NCI-H2227 (cell line): ENCODE measurements around the gene CMPK1.
"Not testable (repeated sequence)": the region's sequence is repeated elsewhere in the genome, so short reads cannot be mapped to it uniquely, and the experiment has no call there.

Experiments used
- DNase-seq: peaks from one replicate; lab custom pipeline; 2025; ENCODE audit not compliant: unreplicated experiment; lab: John Stamatoyannopoulos, UW

The CMPK1 gene

DNA sequence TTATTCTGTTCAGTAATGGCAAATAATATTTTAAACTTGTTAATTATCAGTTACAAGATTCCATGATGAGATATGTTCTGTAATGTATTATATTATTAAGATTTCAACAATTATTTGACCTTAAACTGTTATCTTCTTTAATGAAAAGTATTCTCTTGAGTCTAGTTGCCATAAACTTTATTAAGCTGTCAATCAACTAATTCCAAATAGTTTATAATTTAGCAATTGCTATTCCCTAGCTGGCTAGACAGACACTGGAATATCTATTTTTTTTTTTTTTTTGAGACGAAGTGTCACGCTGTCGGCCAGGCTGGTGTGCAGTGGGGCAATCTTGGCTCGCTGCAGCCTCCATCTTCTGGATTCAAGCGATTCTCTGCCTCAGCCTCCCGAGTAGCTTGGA, 3.8 kb downstream of the CMPK1 start:
- no peak for DNase-seq

- no peak for DNase-seq
These were observed 4.9 kb downstream of the CMPK1 start for GRCh38 chr1:47338249-47339077.

DNA sequence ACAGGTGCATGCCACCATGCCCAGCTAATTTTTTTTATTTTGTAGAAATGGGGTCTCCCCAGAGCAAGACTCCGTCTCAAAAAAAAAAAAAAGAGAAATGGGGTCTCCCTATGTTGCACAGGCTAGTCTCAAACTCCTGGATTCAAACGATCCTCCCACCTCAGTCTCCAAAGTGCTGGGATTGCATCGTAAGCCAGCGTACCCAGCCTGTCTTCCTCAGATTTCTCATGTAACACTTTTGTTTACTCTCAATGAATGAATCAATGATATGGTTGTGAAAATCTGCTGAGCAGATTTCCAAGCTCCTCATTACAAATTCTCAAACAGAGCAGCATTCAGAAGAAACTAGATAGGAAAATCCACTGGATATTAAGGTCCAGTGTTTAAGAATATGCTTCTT, 6.6 kb downstream of the CMPK1 start:
- no peak for DNase-seq

DNA sequence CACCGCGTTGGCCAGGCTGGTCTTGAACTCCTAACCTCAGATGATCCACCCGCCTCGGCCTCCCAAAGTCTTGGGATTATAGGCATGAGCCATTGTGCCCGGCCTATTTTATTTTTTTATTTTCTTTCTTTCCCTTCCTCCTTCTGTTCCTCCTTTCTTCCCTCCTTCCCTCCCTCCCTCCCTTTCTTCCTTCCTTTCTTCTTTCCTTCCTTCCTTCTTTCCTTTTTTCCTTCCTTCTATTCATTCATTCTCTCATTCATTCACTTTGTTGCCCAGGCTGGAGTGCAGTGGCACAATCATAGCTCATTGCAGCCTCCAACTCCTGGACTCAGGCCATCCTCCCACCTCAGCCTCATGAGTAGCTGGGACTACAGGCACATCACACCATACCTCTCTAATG, 13.4 kb downstream of the CMPK1 start:
- not testable (repeated sequence) for DNase-seq

- no peak for DNase-seq
These were observed 14.1 kb downstream of the CMPK1 start for GRCh38 chr1:47347735-47348134.

DNA sequence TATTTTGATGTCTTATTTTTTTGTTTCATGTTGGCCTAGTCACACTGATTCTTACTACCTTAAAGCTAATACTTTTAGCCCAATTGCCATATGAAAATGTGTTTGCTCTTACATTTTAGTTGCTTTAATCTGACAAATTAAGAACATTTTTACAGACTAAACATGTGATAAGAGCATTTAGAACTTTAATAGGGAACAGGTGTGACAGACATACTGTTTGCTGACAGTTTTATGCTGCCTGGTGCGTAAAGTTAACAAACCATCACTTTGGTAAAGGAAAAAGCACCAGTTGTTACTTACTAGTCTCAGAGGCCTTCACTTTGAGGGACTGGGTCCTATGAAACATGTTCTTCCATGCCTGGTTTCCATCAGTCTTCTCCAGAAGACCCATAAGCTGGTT, 14.7 kb downstream of the CMPK1 start:
- DNase-seq, result no peak

DNA sequence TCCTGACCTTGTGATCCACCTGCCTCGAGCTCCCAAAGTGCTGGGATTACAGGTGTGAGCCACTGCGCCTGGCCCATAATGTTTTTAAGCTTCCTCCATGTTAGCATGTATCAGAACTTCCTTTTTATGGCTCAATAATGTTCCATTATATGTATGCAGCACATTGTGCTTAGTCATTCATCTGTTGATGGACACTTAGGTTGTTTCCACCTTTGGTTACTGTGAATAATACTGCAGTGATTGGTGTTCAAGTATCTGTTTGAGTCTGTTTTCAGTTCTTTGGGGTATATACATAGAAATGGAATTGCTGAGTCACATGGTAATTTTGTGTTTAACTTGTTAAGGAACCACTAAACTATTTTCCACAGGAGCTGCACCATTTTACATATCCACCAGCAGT, 17.7 kb downstream of the CMPK1 start:
- DNase-seq, result no peak

- no peak for DNase-seq
These were observed 27.8 kb downstream of the CMPK1 start for GRCh38 chr1:47361380-47361779.

DNA sequence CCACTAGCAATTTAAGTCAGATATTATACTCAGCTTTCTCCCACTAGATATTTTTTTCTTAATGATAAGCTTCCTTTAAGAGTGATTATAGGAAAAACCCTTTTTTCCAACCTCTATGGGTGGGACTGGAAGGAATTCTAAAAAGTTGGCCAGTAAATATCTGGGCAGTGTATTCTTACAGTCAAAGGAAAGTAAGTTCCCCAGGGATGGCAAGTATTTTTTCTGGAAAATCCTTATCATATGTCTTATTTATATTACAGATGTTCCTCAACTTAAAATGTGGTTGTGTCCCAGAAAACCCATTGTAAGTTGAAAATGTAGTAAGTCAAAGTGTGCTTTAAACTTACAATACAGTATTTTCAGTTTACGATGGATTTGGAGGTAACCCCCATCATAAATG, 29.2 kb downstream of the CMPK1 start:
- no peak for DNase-seq

DNA sequence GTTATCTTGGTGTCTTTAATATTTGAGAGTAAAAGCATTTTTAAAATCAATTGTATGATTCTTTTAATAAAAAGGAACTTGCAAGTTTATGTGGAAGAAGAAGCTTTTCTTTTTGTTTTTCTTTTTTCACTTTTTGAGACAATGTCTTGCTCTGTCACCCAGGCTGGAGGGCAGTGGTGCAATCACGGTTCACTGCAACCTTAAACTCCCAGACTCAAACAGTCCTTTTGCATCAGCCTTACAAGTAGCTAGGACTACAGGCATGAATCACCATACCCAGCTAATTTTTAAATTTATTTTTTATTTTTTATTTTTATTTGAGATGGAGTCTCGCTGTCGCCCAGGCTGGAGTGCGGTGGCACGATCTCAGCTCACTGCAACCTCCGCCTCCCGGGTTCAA, 34.1 kb downstream of the CMPK1 start:
- DNase-seq, result no peak

- no peak for DNase-seq
These were observed 37.5 kb downstream of the CMPK1 start for GRCh38 chr1:47371016-47371517.

GRCh38 chr1:47374501-47374900, 40.9 kb downstream of the CMPK1 start:
- no peak for DNase-seq

DNA sequence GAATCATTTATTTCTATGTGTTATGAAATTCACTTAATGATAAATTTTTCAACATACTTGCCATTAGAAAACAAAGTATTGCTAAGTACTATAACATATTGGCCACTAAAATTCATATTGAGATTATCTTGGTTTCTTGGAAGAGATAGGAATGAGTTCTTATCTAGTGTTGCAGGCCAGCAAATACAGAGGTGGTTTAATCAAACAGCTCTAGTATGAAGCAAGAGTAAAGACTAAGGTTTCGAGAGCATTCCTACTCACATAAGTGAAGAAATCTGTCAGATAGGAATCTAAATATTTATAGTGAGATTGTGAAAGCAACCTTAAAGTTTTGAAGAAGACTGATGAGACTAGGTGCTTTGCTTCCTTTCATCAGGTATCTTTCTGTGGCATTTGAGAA, 44.6 kb downstream of the CMPK1 start:
- DNase-seq, result no peak

DNA sequence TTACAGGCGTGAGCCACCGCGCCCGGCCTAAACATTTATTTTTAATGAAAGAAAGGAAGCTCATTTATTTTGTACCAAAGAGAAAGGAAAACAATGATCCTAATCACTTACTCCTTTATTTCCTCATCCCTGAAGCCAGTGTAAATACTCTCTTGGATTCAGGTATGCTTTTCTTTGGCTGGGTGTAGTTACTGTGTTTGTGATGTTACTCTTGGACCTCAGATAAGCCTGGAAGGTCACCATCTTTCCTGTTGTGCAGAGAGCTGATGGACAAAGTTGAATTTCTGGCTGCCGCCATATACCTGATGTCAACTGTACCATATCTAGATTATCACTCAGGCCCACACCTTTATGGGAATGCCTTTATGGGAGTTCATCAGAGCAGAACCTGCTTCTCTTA, 47.1 kb downstream of the CMPK1 start:
- no peak for DNase-seq

- DNase-seq, result no peak
These were observed 48.9 kb downstream of the CMPK1 start for GRCh38 chr1:47382399-47382983.

GRCh38 chr1:47384083-47384482, 50.5 kb downstream of the CMPK1 start:
- no peak for DNase-seq

DNA sequence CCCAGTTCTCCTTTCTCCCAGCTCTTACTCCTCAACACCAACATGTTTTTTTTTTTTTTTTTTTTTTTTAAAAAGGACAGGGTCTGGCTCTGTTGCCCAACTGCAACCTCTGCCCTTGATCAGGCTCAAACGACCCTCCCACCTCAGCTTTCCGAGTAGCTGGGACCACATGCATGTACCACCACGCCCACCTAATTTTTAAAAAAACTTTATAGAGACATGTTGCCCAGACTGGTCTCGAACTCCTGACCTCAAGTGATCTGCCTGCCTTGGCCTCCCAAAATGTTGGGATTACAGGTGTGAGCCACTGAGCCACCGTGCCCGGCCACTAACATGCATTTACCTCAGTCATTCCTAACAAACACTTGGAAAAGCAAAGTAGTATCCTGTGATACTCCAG, 51.4 kb downstream of the CMPK1 start:
- DNase-seq, result no peak

DNA sequence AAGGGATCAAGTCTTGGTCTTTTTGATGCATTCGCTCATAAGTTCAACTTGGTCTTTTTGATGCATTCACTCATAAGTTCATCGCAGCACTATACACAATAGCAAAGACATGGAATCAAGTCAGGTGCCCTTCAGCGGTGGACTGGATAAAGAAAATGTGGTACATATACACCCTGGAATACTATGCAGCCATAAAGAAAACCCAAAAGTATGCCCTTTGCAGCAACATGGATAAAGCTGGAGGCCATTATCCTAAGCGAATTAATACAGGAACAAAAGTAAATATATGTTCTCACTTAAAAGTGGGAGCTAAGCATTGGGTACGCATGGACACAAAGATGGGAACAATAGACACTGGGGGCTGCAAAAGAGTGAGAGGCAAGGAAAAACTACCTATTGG, 52.7 kb downstream of the CMPK1 start:
- no peak for DNase-seq

- no peak for DNase-seq
These were observed 54.7 kb downstream of the CMPK1 start for GRCh38 chr1:47388030-47388890.

DNA sequence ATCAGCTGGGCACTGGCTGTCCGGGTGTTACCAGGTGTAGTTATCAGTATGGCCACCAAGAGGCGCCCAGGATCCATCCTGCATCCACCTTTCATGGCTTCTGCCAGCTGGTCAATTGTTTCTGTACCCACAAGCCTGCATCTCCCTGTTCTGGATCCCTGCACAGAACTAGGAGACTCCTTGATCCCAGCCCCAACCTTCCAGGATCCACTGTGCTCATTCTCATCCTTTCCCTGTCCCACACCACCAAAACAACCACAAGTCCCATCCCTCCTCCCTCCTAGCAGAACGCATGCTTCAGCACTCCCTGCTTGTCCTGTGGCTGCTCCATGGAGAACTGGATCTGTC, 55.3 kb downstream of the CMPK1 start:
- peak; percentile 75 for DNase-seq

DNA sequence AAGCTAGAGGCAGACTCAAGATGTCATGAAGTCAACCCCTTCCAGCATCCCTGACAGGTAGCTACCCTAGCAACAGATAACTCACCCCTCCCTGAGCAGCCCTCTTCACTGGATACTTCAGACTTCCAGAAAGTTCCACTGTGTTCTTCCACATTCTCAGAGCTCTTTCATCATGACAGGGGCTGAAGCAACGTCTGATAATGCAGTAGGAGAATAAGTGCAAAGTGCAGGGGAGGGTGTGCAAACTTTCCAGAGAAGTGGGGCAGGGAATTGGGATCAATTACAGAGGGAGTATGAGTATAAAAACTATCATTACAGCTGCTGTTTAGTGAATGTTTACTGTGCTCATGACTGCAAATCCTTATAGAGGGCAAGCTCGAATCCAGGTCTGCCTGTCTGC, 56.1 kb downstream of the CMPK1 start:
- no peak for DNase-seq

DNA sequence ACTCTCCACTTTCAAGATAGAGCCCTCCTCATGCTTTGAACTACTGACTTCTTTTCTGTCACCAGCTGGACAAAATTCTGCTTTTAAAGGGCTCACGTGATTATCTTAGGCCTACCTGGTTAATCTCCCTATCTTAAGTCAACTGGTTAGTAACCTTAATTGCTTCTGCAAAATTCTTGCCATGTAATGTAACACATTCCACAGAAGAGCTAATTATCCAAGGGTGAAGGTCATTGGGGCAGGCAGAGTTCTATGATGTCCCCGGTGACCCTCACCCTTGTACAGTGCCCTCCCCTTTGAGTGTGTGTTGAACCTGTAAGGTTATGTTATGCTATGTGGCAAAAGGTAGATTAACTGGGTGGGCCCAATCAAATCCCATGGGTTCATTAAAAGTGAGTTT, 57.3 kb downstream of the CMPK1 start:
- no peak for DNase-seq
